HG03025 (cell line): ENCODE data around the gene ARL5C.
"Not testable (repeated sequence)": the region's sequence is repeated elsewhere in the genome, so short reads cannot be mapped to it uniquely, and the experiment has no call there.

ENCODE experiments used
- ATAC-seq: cut with Tn5 transposase; IDR thresholded peaks from one replicate; pipeline ENCODE4 v1.9.1; 2021; ENCODE audit warnings: mild to moderate bottlenecking, moderate library complexity; ENCODE audit not compliant: unreplicated experiment, low FRiP score

Gene ARL5C

DNA sequence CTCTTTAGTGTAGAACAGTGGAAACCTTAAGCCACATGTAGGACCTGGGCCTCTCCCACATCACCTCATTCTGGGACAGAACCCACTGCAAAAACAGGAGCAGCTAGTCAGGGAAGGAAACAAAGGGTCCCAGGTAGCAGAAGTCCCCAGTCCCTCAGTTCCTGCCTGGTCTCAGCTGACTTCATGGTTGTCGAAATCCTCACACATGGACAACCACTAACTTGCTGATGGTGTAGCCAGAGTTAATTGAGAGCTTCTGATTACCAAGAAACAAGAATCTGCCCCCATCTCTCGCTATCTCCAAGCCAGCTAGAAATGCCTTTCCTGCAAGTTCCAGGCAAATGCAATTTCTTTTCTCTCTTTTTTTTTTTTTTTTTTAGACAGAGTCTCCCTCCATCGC, 3.6 kb upstream of the ARL5C start:
- no peak for ATAC-seq

- no peak for ATAC-seq
Observed at GRCh38 chr17:39169101-39169500, 3.1 kb upstream of the ARL5C start.

- ATAC-seq = not testable (repeated sequence)
Observed at GRCh38 chr17:39168503-39168902, 2.5 kb upstream of the ARL5C start.

DNA sequence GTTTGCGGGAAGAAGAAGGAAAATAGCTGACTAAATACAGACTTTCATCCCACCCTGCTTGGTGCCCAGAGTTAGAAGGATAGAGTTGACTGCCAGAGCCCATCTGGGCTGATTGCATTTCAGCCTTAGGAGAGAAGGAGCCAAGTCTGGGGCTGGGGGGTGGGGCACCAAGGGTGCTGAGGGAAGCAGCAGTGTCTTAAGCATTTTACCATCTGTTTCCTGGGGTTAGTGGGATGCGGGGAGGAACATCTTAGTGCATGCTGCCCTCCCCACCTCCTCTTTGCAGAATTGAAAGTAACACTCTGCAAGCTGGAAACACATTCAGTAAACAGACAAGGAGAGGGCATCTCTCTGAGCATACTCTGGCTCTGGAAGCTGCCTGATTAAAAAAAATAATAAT, 1.5 kb upstream of the ARL5C start:
- no peak for ATAC-seq

- ATAC-seq = no peak
Observed at GRCh38 chr17:39166437-39167335, 725 bp upstream of the ARL5C start.

- ATAC-seq = no peak
Observed at GRCh38 chr17:39165178-39165840, 652 bp downstream of the ARL5C start.

DNA sequence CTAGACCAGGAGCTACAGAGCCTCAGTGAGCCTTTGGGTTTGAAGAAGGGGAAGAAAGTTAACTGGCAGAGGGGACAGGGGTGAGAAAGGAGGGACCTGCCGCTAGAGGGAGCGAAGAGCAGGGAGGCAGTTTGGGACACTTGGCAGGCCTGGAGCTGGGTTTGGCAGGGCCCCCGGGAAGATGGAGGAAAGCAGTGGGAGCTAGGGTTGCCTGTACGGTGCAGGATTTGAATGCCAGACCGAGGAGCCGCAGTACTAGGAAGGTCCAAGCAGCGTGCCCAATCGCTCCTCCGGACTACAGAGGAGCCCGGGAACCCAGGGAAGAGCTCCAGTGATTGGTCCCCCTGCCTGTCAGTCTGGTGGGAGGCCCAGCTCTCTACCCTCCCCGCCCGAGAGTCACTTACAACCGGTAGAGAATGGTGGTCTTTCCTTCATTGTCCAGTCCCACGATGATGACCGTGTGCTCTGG, 1.3 kb downstream of the ARL5C start:
- no peak for ATAC-seq

DNA sequence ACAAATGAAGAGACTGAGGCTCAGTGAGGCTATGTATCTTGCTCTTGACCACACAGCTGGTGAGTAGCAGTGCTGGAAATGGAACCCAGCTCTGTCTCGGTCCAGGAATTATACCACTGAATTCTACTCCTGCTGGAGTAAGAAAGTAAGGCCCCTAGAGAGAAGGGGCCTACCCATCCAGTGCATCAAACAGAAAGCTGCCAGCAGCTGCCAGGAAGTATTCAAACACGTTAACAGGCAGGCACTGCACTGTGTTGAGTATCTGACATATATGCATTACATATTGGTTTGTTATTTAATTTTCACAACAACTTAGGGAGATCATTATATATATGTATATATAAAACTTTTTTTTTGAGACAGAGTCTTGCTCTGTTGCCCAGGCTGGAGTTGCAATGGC, 4.0 kb downstream of the ARL5C start:
- ATAC-seq = no peak

DNA sequence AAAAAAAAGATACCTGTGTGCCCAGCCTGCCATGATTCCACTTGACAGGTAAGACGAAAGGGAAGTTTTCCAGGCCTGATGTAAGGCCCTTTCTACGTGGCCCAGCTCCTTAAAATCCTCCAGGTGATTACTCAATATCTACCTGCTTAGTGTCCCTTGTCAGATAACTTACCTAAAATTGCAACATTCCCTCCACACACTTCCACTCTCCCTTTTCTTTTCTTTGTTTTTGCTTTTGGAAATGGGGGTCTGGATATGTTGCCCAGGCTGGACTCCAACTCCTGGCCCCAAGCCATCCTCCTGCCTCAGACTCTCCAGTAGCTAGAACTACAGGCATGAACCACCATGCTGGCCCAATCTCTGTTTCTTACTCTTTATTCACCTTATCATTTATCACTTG, 7.3 kb downstream of the ARL5C start:
- ATAC-seq = no peak

DNA sequence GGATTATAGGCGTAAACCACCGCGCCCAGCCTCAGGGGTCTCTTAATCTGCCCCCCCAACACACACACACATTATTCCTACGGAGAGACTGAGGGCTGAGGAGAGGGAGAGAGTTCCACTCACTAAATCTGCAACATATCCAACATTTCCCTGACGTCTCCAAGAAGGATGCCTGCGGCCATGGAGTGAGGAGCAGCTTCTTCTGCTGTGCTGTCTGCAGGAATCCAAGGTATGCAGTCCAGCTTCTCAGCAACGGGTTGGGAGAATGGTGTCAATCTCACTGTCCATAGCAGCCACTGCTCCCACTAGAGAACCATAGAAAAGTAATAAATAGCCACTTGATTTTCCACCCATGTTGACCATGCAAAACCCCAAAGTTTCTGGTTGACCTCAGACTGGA, 9.5 kb downstream of the ARL5C start:
- no peak for ATAC-seq

DNA sequence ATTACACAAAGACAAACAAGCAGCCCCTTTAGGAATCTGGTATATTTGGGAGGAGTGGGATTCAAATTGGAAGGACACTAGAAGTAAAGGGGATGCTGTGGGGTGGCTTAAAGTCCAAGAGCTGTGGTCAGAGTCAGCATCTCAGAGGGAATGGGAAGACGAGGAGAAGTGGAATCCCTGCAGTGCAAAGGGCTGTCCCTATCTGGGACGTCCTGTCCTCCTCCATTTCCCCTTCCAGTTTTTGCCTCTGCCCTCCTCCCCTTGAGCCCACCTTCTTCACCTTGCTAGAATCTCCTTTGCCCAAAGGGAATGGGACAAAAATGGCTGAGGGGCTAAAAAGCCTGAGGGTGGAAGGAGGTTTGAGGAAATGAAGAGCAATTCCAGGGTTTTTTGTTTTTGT, 10.3 kb downstream of the ARL5C start:
- no peak for ATAC-seq

DNA sequence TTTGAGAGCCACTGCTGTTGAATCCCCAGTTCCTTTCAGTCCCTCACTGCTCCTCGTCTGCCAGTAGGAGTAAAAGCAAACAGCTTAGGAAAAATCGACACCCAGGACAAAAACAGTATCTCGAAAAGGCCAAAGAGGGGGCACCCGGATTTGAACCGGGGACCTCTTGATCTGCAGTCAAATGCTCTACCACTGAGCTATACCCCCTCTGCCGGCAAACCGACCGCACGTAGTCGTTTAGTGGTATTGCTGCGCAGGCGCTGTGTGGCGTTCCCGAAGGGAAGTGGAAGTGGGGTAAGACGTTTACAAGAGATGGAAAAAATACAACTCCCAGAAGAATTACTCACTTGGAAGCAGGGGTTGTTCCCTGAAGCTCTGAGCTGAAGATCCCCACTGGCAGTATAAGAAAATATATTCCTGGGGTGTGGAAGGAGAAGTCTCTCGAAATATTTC, 12.3 kb downstream of the ARL5C start:
- ATAC-seq = no peak

- no peak for ATAC-seq
Observed at GRCh38 chr17:39151943-39152818, 13.8 kb downstream of the ARL5C start.

- ATAC-seq = no peak
Observed at GRCh38 chr17:39151150-39151942, 14.6 kb downstream of the ARL5C start, which contains the start of gene PLXDC1. TSS of gene PLXDC1 (minus strand) at chr17:39151637. CDS start at chr17:39151437, 200 bp downstream.

DNA sequence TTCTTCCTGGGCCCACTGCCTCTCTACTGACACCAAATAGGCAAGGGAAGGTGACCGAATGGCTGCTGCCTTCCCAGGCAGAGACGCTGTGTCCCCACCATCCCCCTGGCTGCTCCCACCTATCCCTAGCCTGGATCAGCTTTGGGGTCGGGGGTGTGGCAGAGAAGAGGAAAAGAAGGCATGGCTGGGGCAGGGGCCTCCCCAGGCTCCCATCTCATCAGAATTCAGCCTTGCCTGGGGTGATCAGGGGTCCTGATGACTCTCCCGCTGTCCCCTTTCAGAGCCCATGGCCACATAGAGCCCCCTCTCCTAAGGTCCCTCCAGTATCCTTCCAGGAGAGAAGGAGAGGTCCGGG, 15.2 kb downstream of the ARL5C start:
- ATAC-seq = no peak

- ATAC-seq = no peak
Observed at GRCh38 chr17:39150104-39150634, 15.8 kb downstream of the ARL5C start.

- ATAC-seq = no peak
Observed at GRCh38 chr17:39147221-39148185, 18.5 kb downstream of the ARL5C start.

DNA sequence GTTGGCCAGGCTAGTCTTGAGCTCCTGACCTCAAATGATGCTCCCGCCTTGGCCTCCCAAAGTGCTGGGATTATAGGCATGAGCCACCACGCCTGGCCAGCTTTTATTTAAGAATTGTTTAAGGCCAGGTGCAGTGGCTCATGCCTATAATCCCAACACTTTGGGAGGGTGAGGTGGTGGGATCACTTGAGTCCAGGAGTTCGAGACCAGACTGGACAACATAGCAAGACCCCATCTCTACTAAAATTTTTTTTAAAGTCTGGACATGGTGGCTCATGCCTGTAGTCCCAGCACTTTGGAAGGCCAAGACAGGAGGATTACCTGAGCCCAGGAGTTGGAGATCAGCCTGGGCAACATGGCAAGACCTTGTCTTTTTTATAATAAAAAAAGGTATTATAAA, 19.7 kb downstream of the ARL5C start:
- ATAC-seq = no peak

DNA sequence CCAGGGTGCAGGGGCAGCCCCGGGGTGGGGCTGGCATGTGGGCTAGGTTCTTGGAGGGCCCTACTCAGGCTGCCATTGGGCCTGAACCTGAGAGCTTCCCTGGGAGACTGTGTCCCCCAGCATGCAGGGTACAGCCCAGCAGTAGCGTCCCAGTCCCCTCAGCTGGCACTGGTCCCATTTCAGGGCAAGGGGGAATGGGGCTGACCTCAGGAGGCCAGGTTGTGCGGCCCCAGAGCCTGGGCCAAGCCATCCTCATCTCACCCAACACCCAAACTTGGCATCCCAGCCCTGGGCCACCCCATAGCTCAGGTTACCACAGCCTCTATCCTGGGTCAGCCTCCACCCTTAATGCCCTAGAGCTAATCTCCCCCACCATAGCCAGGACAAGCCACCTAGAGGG, 20.8 kb downstream of the ARL5C start:
- no peak for ATAC-seq
